Measurements from ENCODE around the gene CRYM. TPM values are rescaled to one million over a fixed set of nuclear protein-coding genes. Genes with fewer than 3 reads are reported as not detected.

Gene CRYM
- total RNA-seq, 1 experiment from 2014 or later, result 4.9 TPM

GRCh38 chr16:21302454-21302853, 24.4 kb upstream of the CRYM start (continued):
- no peak for TF ChIP-seq ZBTB33 (IDR thresholded peaks at IDR 0.05; ENCODE audit: extremely low read depth, insufficient replicate concordance, low read length)

- ATAC-seq (no peak), DNase-seq (ENCODE audit: low read depth, low spot score) (no peak)
- Histone ChIP-seq H3K27ac (ENCODE audit: low read depth, low read length) (peak overlapping the region; percentile 85), H3K79me2 (ENCODE audit: insufficient read depth, low read length) (no peaks in the 10 kb centered on the region; the same call in 1 of the 2 replicates), H3K9me3 (ENCODE audit: control insufficient read depth in 1 of 2, insufficient read depth in 1 of 2, low read depth in 1 of 2, low read length in 2 of 2) (no peaks in the 10 kb centered on the region), H3K9me2 (ENCODE audit: insufficient read depth) (no peaks in the 10 kb centered on the region), H3K36me3 (ENCODE audit: control insufficient read depth in 1 of 2, insufficient read depth in 2 of 2, low read length in 2 of 2) (no peaks in the 10 kb centered on the region), H3K4me1 (ENCODE audit: control insufficient read depth in 1 of 2, insufficient read depth in 2 of 2, low read length in 2 of 2) (peaks cover 12 to 28% of the 10 kb centered on the region in 2 experiments), H4K20me1 (ENCODE audit: insufficient read depth) (no peaks in the 10 kb centered on the region), H3K4me3 (replicated peaks in 1 of 2; ENCODE audit: low read depth in 1 of 2, low read length in 2 of 2) (peak overlapping the region; percentile 63 to 74), H3K9ac (ENCODE audit: low read length) (peak overlapping the region; percentile 78), H3K27me3 (ENCODE audit: insufficient read depth, low read length) (no peaks in the 10 kb centered on the region), H2AFZ (ENCODE audit: low read depth, low read length, poor library complexity, severe bottlenecking) (no peak overlapping the region), H3K4me2 (ENCODE audit: low read length) (peak overlapping the region; percentile 96)
- BruUV-seq (replicated peaks), result no TSS peak
- ChIA-PET POLR2A (interaction anchor here (2.0 to 2.1 kb wide), 2 partner anchors 113 to 201 kb away, joined by 4 to 18 read pairs; no protein-coding TSS in a partner anchor), CTCF (interaction anchor here (1.7 to 3.1 kb wide), 3 partner anchors 24 to 143 kb away, joined by 4 to 101 read pairs (median 60); partner anchors contain the start of gene LDAF1), RAD21 (ENCODE audit: low non-redundant PET in 1 of 2, low total read pairs in 2 of 2, uncharacterized antibody in 2 of 2, unreplicated experiment in 2 of 2) (interaction anchor here in 1 of 2 experiments (1.9 kb wide), 1 partner anchor 113 kb away, joined by 11 read pairs; no protein-coding TSS in a partner anchor)
- no peak for TF ChIP-seq YY1 (IDR thresholded peaks at IDR 0.05; ENCODE audit: extremely low read depth, insufficient replicate concordance, low read depth, low read length)
- TF ChIP-seq SIN3A (IDR thresholded peaks at IDR 0.05; ENCODE audit: low read depth), result no peak
- TF ChIP-seq SP1 (IDR thresholded peaks at IDR 0.05; ENCODE audit: low read depth), result no peak
- intact Hi-C loops (cut with micrococcal nuclease), result loop anchor here (2.0 to 10.0 kb wide), 3 partner anchors 253 to 1023 kb away; partner anchors contain the start of genes DCUN1D3 and LYRM1
These were observed 23.8 kb upstream of the CRYM start for GRCh38 chr16:21301895-21302291.
